ENCODE data around the gene GAK. TPM values are rescaled to one million over a fixed set of nuclear protein-coding genes. Genes with fewer than 3 reads are reported as not detected.
A peak's percentile ranks its signal among the peaks of the same experiment; 100 is the strongest.

The GAK gene
- total and polyA plus RNA-seq, 2 of the 13 experiments (the other 11 are each of a cell fraction or from before 2014, with no cell fraction given) = 17.5 to 44.3 TPM

DNA sequence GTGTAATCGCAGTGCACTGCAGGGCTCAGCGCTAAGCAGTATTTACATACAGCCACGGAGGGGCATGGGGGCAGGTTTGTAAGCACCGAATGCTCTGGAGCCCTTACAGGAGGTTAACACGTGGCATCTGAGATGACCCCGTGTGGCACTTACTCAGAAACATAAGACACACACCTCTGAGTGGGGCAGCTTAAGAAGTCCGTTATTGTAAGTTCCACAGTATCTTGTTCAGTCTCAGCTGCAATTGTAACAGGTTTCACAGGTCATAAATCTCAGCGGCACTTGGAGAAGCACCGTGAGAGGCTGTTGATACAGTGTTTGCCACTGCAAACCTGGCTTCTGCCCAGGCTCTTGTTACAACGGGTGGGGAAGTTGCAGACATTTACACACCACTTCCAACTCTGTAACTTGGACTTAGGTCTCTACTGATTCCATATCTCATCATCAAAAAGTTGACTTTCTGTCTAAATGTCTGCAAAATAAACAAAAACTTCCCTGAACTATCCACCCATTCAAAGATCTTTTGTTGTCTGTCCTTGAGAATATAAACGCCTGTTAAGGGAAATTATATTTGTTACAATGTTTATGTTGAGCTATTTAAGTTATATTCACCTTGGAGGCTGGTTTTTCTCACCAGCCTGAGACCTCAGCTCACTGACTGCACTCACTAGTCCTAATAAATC lies 116.5 kb downstream of the GAK start (continued):
- TF ChIP-seq AHDC1 (CRISPR knock-in tag; IDR thresholded peaks at IDR 0.05; ENCODE audit: borderline replicate concordance) = peak; percentile 80; the same call in 1 of the 2 replicates
- no peak for TF ChIP-seq HES4 (CRISPR knock-in tag; IDR thresholded peaks at IDR 0.05; ENCODE audit: borderline replicate concordance)
- TF ChIP-seq, protein P1, sequence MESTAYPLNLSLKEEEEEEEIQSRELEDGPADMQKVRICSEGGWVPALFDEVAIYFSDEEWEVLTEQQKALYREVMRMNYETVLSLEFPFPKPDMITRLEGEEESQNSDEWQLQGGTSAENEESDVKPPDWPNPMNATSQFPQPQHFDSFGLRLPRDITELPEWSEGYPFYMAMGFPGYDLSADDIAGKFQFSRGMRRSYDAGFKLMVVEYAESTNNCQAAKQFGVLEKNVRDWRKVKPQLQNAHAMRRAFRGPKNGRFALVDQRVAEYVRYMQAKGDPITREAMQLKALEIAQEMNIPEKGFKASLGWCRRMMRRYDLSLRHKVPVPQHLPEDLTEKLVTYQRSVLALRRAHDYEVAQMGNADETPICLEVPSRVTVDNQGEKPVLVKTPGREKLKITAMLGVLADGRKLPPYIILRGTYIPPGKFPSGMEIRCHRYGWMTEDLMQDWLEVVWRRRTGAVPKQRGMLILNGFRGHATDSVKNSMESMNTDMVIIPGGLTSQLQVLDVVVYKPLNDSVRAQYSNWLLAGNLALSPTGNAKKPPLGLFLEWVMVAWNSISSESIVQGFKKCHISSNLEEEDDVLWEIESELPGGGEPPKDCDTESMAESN (CRISPR knock-in tag; conservative IDR thresholded peaks at IDR 0.05) = no peak
- TF ChIP-seq GMEB2 (CRISPR knock-in tag; IDR thresholded peaks at IDR 0.05; ENCODE audit: low read depth) = no peak
- peak; percentile 74 for TF ChIP-seq ERF (CRISPR knock-in tag; IDR thresholded peaks at IDR 0.05)
- TF ChIP-seq POLR2G (IDR thresholded peaks at IDR 0.05; ENCODE audit: low read depth, low read length) = no peak
- TF ChIP-seq CEBPG (CRISPR knock-in tag; IDR thresholded peaks at IDR 0.05) = peak; percentile 52
- peak; percentile 35; the same call in 1 of the 2 replicates for TF ChIP-seq ZNF574 (CRISPR knock-in tag; IDR thresholded peaks at IDR 0.05)
- no peak for TF ChIP-seq ZNF367 (CRISPR knock-in tag; IDR thresholded peaks at IDR 0.05; ENCODE audit: borderline replicate concordance)
- TF ChIP-seq IRX3 (CRISPR knock-in tag; IDR thresholded peaks at IDR 0.05; ENCODE audit: borderline replicate concordance, low read depth) = no peak
- TF ChIP-seq, protein P2, sequence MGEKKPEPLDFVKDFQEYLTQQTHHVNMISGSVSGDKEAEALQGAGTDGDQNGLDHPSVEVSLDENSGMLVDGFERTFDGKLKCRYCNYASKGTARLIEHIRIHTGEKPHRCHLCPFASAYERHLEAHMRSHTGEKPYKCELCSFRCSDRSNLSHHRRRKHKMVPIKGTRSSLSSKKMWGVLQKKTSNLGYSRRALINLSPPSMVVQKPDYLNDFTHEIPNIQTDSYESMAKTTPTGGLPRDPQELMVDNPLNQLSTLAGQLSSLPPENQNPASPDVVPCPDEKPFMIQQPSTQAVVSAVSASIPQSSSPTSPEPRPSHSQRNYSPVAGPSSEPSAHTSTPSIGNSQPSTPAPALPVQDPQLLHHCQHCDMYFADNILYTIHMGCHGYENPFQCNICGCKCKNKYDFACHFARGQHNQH (CRISPR knock-in tag; IDR thresholded peaks at IDR 0.05) = peak; percentile 57
- TF ChIP-seq, protein P3, sequence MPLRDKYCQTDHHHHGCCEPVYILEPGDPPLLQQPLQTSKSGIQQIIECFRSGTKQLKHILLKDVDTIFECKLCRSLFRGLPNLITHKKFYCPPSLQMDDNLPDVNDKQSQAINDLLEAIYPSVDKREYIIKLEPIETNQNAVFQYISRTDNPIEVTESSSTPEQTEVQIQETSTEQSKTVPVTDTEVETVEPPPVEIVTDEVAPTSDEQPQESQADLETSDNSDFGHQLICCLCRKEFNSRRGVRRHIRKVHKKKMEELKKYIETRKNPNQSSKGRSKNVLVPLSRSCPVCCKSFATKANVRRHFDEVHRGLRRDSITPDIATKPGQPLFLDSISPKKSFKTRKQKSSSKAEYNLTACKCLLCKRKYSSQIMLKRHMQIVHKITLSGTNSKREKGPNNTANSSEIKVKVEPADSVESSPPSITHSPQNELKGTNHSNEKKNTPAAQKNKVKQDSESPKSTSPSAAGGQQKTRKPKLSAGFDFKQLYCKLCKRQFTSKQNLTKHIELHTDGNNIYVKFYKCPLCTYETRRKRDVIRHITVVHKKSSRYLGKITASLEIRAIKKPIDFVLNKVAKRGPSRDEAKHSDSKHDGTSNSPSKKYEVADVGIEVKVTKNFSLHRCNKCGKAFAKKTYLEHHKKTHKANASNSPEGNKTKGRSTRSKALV (CRISPR knock-in tag; IDR thresholded peaks at IDR 0.05) = no peak
